NCI-H2081 (cell line): ENCODE measurements around the gene MT1HL1.
A peak's percentile ranks its signal among the peaks of the same experiment; 100 is the strongest.

Experiments used
- DNase-seq, 2 experiments: peaks; one replicate each; lab custom pipeline; 2025; lab: John Stamatoyannopoulos, UW

The MT1HL1 gene

DNA sequence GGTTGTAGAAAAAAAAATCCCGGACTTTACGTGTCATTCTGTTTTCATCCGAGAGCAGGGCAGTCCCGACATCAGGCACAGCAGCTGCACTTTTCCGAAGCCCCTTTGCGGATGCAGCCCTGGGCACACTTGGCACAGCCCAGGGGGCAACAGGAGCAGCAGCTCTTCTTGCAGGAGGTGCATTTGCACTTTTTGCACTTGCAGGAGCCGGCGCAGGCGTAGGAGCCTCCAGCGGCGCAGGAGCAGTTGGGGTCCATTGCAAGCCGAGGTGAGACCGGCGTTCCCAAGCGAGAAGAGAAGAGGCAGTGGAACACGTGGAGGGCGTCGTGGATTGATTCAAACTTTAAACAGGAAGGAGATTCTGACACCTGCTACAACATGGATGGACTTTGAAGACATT, at the start of gene MT1HL1:
TSS of gene MT1HL1 (minus strand) at position 326 of the 400 bp plus-strand sequence. CDS start at position 257, 69 bp downstream.
- DNase-seq = no peak

DNA sequence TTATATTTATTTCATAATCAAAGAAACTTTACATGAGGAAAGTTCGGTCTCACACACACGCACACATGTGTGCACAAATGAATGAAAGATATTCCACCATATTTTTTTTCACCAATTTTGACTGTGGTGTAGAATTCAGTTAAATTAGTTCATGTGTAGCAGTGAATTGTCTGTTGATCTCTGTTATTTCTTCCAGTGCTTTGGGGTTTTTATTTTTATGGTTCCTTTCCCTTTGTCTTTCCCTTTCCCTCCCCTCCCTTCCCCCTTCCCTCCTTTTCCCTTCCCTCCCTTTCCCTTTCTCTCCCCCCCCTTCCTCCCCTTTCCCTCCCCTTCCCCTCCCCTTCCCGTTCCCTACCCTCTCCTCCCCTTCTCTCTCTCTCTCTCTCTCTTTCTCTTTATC, 46.7 kb upstream of the MT1HL1 start:
- no peak for DNase-seq

GRCh38 chr1:237050185-237050584, 45.9 kb upstream of the MT1HL1 start:
- DNase-seq = no peak

DNA sequence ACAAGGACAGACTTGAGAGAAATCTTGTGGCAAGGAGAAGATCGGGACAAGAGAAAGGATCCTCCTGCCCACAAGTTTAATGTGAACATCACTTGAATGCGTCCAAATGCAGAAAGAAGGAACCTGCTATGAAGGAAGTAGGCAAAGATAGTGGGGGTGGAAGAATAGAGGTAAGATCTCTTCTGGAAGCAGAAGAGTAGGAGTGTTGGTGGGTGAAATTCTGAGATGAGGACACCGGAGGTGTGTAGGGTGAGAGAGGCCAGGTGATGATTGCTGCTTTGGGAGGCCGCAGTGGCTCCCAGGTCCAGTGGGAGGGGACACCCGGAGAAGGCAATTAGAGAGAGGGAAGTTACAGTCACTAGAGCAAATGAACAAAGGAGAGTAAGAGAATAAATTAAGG, 44.6 kb upstream of the MT1HL1 start:
- no peak for DNase-seq

DNA sequence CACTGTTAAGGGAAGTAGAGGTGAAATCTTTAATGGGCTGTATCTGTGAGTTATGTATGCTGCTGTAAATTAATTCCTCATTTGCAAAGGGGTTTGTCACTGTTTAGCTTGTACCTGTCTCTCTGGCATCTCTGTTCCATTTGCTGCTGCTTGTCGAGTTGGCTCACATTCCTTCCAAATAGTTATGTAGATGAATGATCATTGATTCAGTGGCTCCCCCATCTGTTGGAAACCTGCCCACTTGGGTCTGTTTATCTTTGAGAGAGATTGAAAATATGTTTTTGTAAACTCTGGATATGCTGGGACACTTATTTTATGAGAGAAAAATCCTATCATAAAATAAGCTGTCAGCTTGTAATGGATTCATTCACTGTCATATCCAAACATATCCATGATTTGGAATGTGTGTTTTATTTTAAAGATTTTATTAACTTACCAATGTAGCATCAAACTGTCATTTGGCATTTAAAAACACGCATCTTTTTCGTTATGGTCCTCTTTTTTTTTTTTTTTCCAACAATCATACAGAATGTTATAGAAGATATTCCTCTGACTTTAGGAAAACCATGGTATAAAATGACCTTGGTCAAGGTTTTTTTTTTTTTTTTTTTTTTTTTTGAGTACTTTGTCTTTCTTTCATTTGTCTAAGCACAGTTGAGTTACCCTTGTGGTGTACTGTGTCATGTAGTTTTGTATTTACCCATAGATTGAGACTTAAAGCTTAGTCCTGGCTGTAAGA, 41.2 kb upstream of the MT1HL1 start:
- DNase-seq = no peak

GRCh38 chr1:237043846-237044636, 39.8 kb upstream of the MT1HL1 start:
- no peak for DNase-seq

- no peak for DNase-seq
These were observed 38.8 kb upstream of the MT1HL1 start for GRCh38 chr1:237042892-237043576.

GRCh38 chr1:237042526-237042891, 38.3 kb upstream of the MT1HL1 start:
- no peak for DNase-seq

- peak; percentile 68 to 77 for DNase-seq
These were observed 37.7 kb upstream of the MT1HL1 start, which contains the start of gene RYR2 for GRCh38 chr1:237041795-237042525. Gene RYR2, plus strand, starts transcription at chr1:237042184. Its CDS starts 338 bp downstream, at chr1:237042522.

DNA sequence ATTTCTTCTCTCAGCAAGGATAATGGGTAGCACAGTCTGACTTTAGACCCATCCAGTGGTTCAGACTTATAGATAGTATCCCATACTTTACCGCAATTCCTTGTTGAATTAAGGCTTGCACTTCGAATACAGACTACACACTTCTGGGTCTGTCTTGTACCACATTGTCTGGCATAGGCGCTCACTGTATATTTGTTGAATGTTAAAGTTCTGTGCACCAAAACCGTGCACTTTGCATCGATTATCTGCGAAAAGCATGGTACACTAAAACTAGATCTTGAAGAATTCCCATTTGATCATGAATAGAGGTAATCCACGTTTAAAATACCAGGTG, 37.2 kb upstream of the MT1HL1 start:
- no peak for DNase-seq

- no peak for DNase-seq
These were observed 36.6 kb upstream of the MT1HL1 start for GRCh38 chr1:237040823-237041222.

GRCh38 chr1:237038211-237038610, 34.0 kb upstream of the MT1HL1 start:
- DNase-seq = no peak

GRCh38 chr1:237035759-237036158, 31.5 kb upstream of the MT1HL1 start:
- no peak for DNase-seq

DNA sequence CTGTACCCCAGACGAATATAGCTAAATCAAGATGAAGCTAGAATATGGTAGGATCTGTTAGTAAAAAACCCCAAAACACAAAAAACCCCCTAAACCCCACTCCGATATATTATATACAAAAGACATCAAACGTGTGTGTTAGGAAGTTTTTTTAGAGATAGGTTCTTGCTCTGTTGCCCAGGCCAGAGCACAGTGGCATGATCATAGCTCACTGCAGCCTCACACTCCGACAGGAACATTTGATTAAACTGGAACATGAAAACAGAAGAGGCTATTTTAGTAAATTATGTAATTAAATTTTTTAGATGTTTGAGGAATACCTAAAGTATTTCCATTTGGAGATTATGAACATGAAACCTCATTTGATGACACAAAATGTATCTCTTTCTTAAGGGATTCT, 29.6 kb upstream of the MT1HL1 start:
- DNase-seq = no peak

DNA sequence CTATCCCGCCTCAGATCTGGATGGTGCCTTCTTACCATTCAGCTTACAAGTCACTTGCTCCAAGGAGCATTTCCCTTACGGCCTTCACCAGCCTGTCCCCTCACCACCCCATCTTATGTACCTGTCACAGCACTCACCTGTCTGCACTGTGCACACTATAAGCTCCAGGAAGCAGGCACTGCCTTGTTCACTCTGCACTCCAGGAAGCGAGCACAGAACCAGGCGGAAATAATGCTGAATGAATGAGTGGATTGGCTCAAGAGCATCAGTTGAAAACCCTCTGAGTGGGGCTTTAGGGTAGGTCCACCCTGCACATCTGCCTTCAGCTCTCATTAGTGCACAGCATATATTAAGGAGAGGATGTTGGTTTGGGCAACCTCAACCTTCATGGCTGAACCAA, 28.8 kb upstream of the MT1HL1 start:
- no peak for DNase-seq

DNA sequence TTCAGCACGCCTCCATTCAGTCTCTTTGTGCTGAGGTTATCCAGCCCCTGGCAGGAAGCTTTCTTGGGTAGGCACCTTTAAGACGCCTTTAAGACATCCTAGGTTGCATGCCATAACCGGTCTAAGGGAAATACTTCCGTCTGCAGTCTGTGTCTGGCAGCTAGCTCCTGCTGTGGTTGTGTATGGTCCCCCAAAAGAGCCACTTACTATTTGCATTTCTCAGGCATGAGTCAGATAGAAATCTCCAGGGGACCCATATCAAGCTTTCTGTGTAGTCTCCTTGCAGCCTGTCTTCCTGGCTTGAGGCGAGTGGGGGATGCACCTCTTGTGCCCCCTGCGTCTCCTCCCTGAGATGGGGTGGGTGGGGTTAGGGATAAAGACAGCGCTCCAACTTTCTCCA, 27.8 kb upstream of the MT1HL1 start:
- DNase-seq = no peak

DNA sequence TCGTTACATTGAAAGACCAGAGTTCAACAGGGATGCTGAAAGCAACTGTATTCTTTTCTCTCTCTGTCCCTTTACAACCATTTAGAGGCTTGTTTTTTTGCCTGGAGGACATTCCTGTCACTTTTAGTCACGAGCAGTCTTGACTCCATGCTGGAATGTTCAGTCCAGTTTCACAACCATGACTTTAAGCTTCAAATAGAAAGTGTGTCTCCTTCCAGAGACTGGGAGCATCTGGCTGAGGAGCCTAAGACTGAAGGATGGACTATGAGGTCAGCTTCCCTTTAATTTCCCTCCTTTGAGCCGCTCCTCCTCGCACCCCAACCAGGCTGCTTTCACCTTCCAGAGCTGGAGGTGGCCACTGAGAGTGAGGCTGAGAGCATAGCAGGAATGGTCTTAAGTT, 27.2 kb upstream of the MT1HL1 start:
- DNase-seq = no peak

DNA sequence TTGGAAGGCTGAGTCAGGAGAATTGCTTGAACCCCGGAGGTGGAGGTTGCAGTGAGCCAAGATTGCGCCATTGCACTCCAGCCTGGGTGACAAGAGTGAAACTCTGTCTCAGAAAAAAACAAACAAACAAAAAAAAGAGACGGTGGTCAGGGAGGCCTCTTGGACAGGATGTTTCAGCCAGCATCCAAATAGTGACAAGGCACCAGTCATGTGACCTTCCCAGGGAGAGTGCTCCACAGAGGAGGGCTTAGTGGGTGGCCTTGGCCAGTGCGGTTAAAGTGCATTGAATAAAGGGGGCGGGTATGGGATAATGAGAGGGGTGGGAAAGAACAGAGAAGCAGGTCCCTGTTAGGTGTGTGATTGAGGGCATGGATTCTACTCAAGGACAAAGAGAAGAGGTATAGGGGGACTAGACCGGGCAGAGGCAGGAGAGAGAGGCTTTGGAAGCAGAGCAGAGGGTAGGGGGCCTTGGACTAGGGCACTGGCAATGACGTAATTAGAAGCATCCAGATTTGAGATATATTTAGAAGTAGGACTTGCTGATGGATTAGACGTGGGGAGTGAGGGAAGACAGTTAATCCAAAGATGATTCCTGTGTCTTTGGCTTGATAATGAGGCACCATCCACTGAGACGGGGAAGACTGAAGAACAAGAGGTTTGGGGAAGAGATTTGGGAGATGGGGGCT, 25.8 kb upstream of the MT1HL1 start:
- no peak for DNase-seq

DNA sequence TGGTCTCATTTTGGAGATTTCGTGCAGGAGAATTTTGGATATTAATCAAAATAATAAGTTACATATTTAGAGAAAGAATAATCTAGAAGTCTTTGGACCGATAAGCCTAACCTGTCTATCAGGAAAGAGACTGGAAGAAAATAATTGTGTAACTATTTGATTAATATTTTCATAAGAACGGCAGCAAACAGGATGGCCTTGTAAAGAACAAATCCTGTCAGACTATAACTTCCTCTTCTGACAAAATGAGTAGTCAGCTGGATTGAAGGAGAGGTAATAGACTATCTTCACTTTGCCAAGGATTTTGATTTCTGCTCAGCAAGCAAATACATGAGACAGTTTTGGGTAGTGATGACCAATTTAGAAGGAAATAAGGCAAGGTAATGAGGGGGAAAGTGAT, 25.0 kb upstream of the MT1HL1 start:
- DNase-seq = no peak

GRCh38 chr1:237025358-237026074, 21.3 kb upstream of the MT1HL1 start:
- no peak for DNase-seq

GRCh38 chr1:237018896-237019295, 14.7 kb upstream of the MT1HL1 start:
- DNase-seq = no peak
